ENCODE measurements around the gene TMC5. TPM values are rescaled to one million over a fixed set of nuclear protein-coding genes. Genes with fewer than 3 reads are reported as not detected.

The TMC5 gene
- total RNA-seq, 2 experiments from 2014 or later = not detected

- DNase-seq (no peak), ATAC-seq (ENCODE audit: poor library complexity) (no peak)
- Histone ChIP-seq H3K4me3 (ENCODE audit: low read length) (no peak overlapping the region), H3K27ac (ENCODE audit: low read depth in 1 of 2, low read length in 2 of 2) (no peak overlapping the region), H3K27me3 (ENCODE audit: control insufficient read depth in 1 of 2, insufficient read depth in 2 of 2, low read length in 2 of 2) (no peaks in the 10 kb centered on the region), H3K9me3 (ENCODE audit: control insufficient read depth in 1 of 2, insufficient read depth in 1 of 2, low read length in 2 of 2) (no peaks in the 10 kb centered on the region), H3K4me1 (ENCODE audit: insufficient read depth, low read length) (no peaks in the 10 kb centered on the region), H3K36me3 (ENCODE audit: insufficient read depth, low read length) (no peaks in the 10 kb centered on the region)
- POLR2A ChIA-PET = no interaction called here
- no peaks in the 10 kb centered on the region for H3K4me1 Mint-ChIP-seq (ENCODE audit: low read depth)
- H3K27ac Mint-ChIP-seq = no peak overlapping the region
- H3K27me3 Mint-ChIP-seq = no peaks in the 10 kb centered on the region
- intact Hi-C loops (cut with DNase I, micrococcal nuclease) = no loop called here
- CTCF ChIA-PET = no interaction called here
- no peaks in the 10 kb centered on the region for H3K9me3 Mint-ChIP-seq
- TF ChIP-seq CTCF (IDR thresholded peaks at IDR 0.05) = no peak
- H3K36me3 Mint-ChIP-seq (ENCODE audit: low read depth) = no peaks in the 10 kb centered on the region
- no peak overlapping the region for H3K4me3 Mint-ChIP-seq
These were observed 19.6 kb downstream of the TMC5 start for GRCh38 chr16:19437280-19437679.

DNA sequence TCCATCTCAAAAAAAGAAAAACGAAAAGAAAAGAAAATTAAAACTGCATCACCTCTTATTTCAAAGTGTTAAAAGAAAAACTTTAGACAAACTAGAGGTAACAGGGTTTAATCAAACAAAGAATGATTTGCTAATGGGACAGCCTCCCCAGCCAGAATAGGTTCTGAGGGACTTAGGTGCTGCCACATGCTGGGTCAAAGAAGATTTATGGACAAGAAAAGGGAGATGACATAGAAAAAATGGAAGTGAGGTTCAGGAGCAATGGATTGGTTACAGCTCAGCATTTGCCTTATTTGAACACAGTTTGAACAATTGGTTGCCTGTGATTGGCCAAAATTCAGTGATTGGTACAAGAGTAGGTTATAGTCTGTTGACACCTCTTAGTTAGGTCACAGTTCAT lies 21.1 kb downstream of the TMC5 start:
- H3K36me3 ChIP-seq (ENCODE audit: insufficient read depth, low read length) = no peaks in the 10 kb centered on the region
- ChIA-PET CTCF (no interaction called here), POLR2A (no interaction called here)
- Mint-ChIP-seq H3K4me1 (ENCODE audit: low read depth) (no peaks in the 10 kb centered on the region), H3K27ac (no peak overlapping the region), H3K4me3 (no peak overlapping the region), H3K36me3 (ENCODE audit: low read depth) (no peaks in the 10 kb centered on the region), H3K27me3 (peaks cover 4% of the 10 kb centered on the region), H3K9me3 (no peaks in the 10 kb centered on the region)
- H3K27me3 ChIP-seq (ENCODE audit: control insufficient read depth in 1 of 2, insufficient read depth in 2 of 2, low read length in 2 of 2) = no peaks in the 10 kb centered on the region
- no peak for TF ChIP-seq CTCF (IDR thresholded peaks at IDR 0.05)
- H3K4me3 ChIP-seq (ENCODE audit: low read length) = no peak overlapping the region
- no peak overlapping the region for H3K27ac ChIP-seq (ENCODE audit: low read depth in 1 of 2, low read length in 2 of 2)
- H3K9me3 ChIP-seq (ENCODE audit: control insufficient read depth in 1 of 2, insufficient read depth in 1 of 2, low read length in 2 of 2) = no peaks in the 10 kb centered on the region
- ATAC-seq (ENCODE audit: poor library complexity) = no peak
- DNase-seq = no peak
- intact Hi-C loops (cut with DNase I, micrococcal nuclease) = no loop called here
- no peaks in the 10 kb centered on the region for H3K4me1 ChIP-seq (ENCODE audit: insufficient read depth, low read length)

DNA sequence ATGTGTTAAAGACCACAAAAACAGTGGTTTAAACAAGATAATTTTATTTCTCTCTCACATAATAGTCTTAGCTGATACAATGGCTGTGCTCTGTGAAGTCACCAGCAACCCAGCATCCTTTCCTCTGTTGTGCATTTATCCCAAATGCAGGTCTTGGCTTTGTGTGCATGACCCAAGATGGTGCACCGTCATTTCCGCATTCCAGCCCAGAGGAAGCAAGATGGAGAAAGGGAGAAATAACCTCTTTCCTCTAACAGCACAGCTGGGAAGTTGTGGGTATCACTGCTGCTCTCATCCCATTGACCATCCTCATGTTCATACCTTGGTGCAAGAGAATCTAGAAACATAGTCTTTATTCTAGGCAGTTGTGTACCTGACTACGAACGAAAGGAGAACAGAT lies 21.8 kb downstream of the TMC5 start:
- H3K27ac ChIP-seq (ENCODE audit: low read depth in 1 of 2, low read length in 2 of 2) = no peak overlapping the region
- H3K4me1 ChIP-seq (ENCODE audit: insufficient read depth, low read length) = no peaks in the 10 kb centered on the region
- intact Hi-C loops (cut with DNase I, micrococcal nuclease) = no loop called here
- Mint-ChIP-seq H3K36me3 (ENCODE audit: low read depth) (no peaks in the 10 kb centered on the region), H3K9me3 (no peaks in the 10 kb centered on the region), H3K4me3 (no peak overlapping the region), H3K27ac (no peak overlapping the region), H3K27me3 (peaks cover 6% of the 10 kb centered on the region), H3K4me1 (ENCODE audit: low read depth) (no peaks in the 10 kb centered on the region)
- DNase-seq = no peak
- POLR2A ChIA-PET = no interaction called here
- H3K9me3 ChIP-seq (ENCODE audit: control insufficient read depth in 1 of 2, insufficient read depth in 1 of 2, low read length in 2 of 2) = no peaks in the 10 kb centered on the region
- no peak for ATAC-seq (ENCODE audit: poor library complexity)
- H3K27me3 ChIP-seq (ENCODE audit: control insufficient read depth in 1 of 2, insufficient read depth in 2 of 2, low read length in 2 of 2) = no peaks in the 10 kb centered on the region
- no peaks in the 10 kb centered on the region for H3K36me3 ChIP-seq (ENCODE audit: insufficient read depth, low read length)
- no peak for TF ChIP-seq CTCF (IDR thresholded peaks at IDR 0.05)
- CTCF ChIA-PET = no interaction called here
- H3K4me3 ChIP-seq (ENCODE audit: low read length) = no peak overlapping the region
